Calu3 (cell line): ENCODE measurements around the gene PAPPA. TPM values are rescaled to one million over a fixed set of nuclear protein-coding genes. Genes with fewer than 3 reads are reported as not detected.

ENCODE experiments used
- BruUV-seq: library from RNA; stranded (reverse); fragments of 400-500 nt; replicated peaks from 2 replicates; lab custom pipeline; 2021; lab: Mats Ljungman, UMichigan
- CTCF ChIA-PET: fragments of 300-600 bp; sonication (Branson Sonifier 250); formaldehyde crosslinking; loops from one replicate; lab custom pipeline; 2022; ENCODE audit warnings: antibody characterized with exemption; lab: Charles Lee
- DNase-seq: peaks from one replicate; pipeline ENCODE4 v3.0.0; 2022
- H3K27ac Mint-ChIP-seq: one replicate; pipeline ENCODE4 v1.8.0; 2022; ENCODE audit warnings: mixed read lengths; ENCODE audit not compliant: unreplicated experiment
- H3K27me3 Mint-ChIP-seq: one replicate; pipeline ENCODE4 v1.8.0; 2022; ENCODE audit warnings: mixed read lengths; ENCODE audit not compliant: unreplicated experiment
- H3K36me3 Mint-ChIP-seq: one replicate; pipeline ENCODE4 v1.8.0; 2022; ENCODE audit warnings: mild to moderate bottlenecking, moderate library complexity, mixed read lengths; ENCODE audit not compliant: insufficient read depth, unreplicated experiment
- H3K4me1 Mint-ChIP-seq: one replicate; pipeline ENCODE4 v1.8.0; 2022; ENCODE audit warnings: mild to moderate bottlenecking, low read depth, mixed read lengths; ENCODE audit not compliant: unreplicated experiment
- H3K4me3 Mint-ChIP-seq: one replicate; pipeline ENCODE4 v1.8.0; 2022; ENCODE audit warnings: mild to moderate bottlenecking, low read depth, moderate library complexity, mixed read lengths; ENCODE audit not compliant: unreplicated experiment
- H3K9me3 Mint-ChIP-seq: one replicate; pipeline ENCODE4 v1.8.0; 2022; ENCODE audit warnings: low read depth, mixed read lengths; ENCODE audit not compliant: unreplicated experiment
- CTCF ChIP-seq: fragments of 200-600 bp; IDR thresholded peaks from one replicate; pipeline ENCODE4 v1.8.0; 2022; ENCODE audit warnings: antibody characterized with exemption; ENCODE audit not compliant: unreplicated experiment
- intact Hi-C: fragments of 100-400 bp; cut with micrococcal nuclease; formaldehyde crosslinking; loops from one replicate; pipeline ENCODE4 v1.10.0; 2022; ENCODE audit not compliant: unreplicated experiment
- total RNA-seq: library from RNA; stranded (reverse); gene quantifications from 2 replicates; pipeline ENCODE4 v1.2.3, GENCODE V29; 2022

PAPPA gene
- total RNA-seq, 1 experiment from 2014 or later, result not detected

- CTCF ChIA-PET, result no interaction called here
- H3K27ac Mint-ChIP-seq, result no peak overlapping the region
Observed at GRCh38 chr9:116191576-116192415, 38.2 kb downstream of the PAPPA start.

GRCh38 chr9:116193636-116194035 lies 40.0 kb downstream of the PAPPA start:
- no peak for DNase-seq
- Mint-ChIP-seq H3K36me3 (no peaks in the 10 kb centered on the region), H3K9me3 (no peaks in the 10 kb centered on the region), H3K4me3 (no peak overlapping the region), H3K4me1 (no peaks in the 10 kb centered on the region), H3K27ac (no peak overlapping the region), H3K27me3 (peaks cover 13% of the 10 kb centered on the region)
- CTCF ChIA-PET, result no interaction called here
- TF ChIP-seq CTCF, result no peak
- intact Hi-C loops, result no loop called here
- no TSS peak for BruUV-seq

More at GRCh38 chr9:116191576-116192415, 38.2 kb downstream of the PAPPA start:
- H3K36me3 Mint-ChIP-seq, result no peaks in the 10 kb centered on the region
- no peak overlapping the region for H3K4me3 Mint-ChIP-seq
- intact Hi-C loops, result no loop called here
- no peaks in the 10 kb centered on the region for H3K4me1 Mint-ChIP-seq
- no peaks in the 10 kb centered on the region for H3K9me3 Mint-ChIP-seq
- no peak for DNase-seq
- H3K27me3 Mint-ChIP-seq, result peaks cover 13% of the 10 kb centered on the region
- no TSS peak for BruUV-seq
- TF ChIP-seq CTCF, result no peak

- DNase-seq, result no peak
- Mint-ChIP-seq H3K9me3 (no peaks in the 10 kb centered on the region), H3K4me1 (no peaks in the 10 kb centered on the region), H3K4me3 (no peak overlapping the region), H3K27me3 (peaks cover 39% of the 10 kb centered on the region), H3K27ac (no peak overlapping the region), H3K36me3 (no peaks in the 10 kb centered on the region)
- no TSS peak for BruUV-seq
- intact Hi-C loops, result no loop called here
- no peak for TF ChIP-seq CTCF
- CTCF ChIA-PET, result no interaction called here
Observed at GRCh38 chr9:116196806-116197205, 43.2 kb downstream of the PAPPA start.

- H3K27me3 Mint-ChIP-seq, result peaks cover 42% of the 10 kb centered on the region
Observed at GRCh38 chr9:116198344-116198743, 44.8 kb downstream of the PAPPA start.

More at GRCh38 chr9:116198344-116198743, 44.8 kb downstream of the PAPPA start:
- no peak for DNase-seq
- Mint-ChIP-seq H3K4me3 (no peak overlapping the region), H3K4me1 (no peaks in the 10 kb centered on the region), H3K36me3 (no peaks in the 10 kb centered on the region), H3K9me3 (peaks cover 2% of the 10 kb centered on the region), H3K27ac (no peak overlapping the region)
- no TSS peak for BruUV-seq
- TF ChIP-seq CTCF, result no peak
- CTCF ChIA-PET, result no interaction called here
- intact Hi-C loops, result no loop called here
